Measurements from ENCODE around the gene ABHD18. TPM values are rescaled to one million over a fixed set of nuclear protein-coding genes. Genes with fewer than 3 reads are reported as not detected.

Gene ABHD18
- total RNA-seq, 1 donor from 2014 or later = 10.9 TPM

GRCh38 chr4:128068918-128069317 is 103.7 kb downstream of the ABHD18 start:
- DNase-seq = no peak

GRCh38 chr4:128076464-128076863 is 111.3 kb downstream of the ABHD18 start:
- no peak for DNase-seq

Other genes starting within 250 kb of the ABHD18 start
- not detected for gene SLC25A31, start 235.0 kb upstream of the ABHD18 start, total RNA-seq
- gene HSPA4L, start 183.1 kb upstream of the ABHD18 start, total RNA-seq = 8.8 TPM
- 15.4 TPM for gene PLK4, start 84.5 kb upstream of the ABHD18 start, total RNA-seq
- gene MFSD8, start 233 bp upstream of the ABHD18 start, total RNA-seq = 30.4 TPM
- gene LARP1B, start 95.9 kb downstream of the ABHD18 start, total RNA-seq = 25.6 TPM